Central memory CD4-positive, alpha-beta T cell (primary cell): Measurements from ENCODE around the gene DDX3X.
"Not testable (repeated sequence)": the region's sequence is repeated elsewhere in the genome, so short reads cannot be mapped to it uniquely, and the experiment has no call there.

ENCODE experiments used
- DNase-seq: peaks from one replicate; pipeline ENCODE4 v3.0.0; 2022

DDX3X gene

DNA sequence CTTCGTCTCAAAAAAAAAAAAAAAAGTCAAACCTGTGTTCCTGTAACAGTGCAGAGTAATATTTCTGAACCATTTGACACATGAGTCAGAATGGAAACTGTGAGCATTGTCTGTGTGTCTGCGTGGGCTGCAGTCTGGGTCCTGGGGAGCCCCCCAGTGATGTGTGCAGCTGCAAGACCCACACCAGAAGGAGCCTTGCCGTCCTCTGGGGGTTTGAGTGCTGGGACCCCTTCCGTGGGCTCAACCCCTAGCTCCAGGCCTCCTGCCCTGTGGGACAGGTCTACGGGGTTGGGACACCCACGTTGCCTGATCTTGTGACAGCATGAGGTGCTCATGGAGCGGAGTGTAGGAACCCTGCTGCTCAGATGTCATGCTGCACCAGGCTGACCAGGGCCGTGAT lies 43.7 kb downstream of the DDX3X start:
- no peak for DNase-seq

DNA sequence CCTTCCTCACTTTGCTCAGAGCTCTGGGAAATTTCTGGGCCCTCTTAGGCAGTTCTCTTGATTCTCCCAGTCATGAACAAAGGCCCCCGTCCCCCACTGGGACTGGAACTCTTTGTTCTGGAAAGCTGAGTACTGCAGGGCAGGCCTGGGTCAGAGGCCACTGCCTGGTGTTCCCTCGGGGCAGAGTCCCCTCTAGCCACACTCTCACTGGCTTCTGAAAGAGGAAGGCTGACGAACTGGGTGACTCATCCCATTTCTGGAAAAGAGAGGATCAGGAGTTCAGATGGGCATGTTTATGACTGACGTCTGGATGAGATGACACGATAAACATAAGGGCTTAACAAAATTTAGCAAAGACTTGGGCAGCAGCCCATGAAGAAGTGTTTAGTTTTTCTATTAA lies 47.7 kb downstream of the DDX3X start:
- DNase-seq: no peak

DNA sequence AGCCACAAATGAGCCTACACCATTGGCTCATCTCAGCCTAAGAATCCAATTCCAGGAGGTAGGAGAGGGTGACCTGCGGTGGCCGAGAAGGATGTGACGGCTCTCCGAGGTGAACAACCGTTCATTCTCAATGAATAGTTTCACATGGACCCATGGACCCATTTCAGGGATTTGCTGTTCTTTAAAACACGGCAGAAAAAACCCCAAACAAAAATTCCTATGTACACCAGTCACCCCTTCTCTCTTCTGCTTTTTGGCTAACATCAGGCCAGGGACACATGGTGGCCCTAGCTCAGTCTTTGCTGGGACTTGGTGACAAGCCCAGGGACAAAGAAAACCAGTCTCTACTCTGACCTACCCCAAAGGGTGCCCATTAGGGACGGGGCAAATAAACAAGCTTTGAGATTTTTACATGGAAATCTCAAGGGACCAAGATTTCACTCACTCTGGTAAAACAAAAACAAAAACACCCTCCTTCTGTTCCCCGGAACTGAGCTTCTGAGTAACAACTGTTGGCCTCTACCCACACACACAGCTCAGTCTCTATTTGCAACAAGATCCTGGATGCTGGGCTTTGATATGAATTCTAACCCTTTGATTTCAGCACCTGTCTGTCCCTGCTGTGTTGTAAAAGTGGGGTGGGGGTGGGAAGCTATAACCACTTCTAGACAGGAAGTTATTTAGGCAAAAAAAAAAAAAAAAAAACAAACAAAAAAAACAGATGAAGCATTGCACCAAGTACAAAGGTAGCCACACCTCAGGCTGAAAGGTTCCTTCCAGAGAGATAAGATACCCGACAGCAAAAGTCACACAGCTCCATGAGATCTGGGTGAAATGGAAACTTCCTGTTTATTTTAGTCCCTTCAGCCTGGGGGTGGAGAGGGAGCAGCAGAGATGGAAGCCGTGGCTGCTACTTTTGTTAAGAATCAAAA lies 49.0 kb downstream of the DDX3X start:
- DNase-seq: peak; percentile 45

DNA sequence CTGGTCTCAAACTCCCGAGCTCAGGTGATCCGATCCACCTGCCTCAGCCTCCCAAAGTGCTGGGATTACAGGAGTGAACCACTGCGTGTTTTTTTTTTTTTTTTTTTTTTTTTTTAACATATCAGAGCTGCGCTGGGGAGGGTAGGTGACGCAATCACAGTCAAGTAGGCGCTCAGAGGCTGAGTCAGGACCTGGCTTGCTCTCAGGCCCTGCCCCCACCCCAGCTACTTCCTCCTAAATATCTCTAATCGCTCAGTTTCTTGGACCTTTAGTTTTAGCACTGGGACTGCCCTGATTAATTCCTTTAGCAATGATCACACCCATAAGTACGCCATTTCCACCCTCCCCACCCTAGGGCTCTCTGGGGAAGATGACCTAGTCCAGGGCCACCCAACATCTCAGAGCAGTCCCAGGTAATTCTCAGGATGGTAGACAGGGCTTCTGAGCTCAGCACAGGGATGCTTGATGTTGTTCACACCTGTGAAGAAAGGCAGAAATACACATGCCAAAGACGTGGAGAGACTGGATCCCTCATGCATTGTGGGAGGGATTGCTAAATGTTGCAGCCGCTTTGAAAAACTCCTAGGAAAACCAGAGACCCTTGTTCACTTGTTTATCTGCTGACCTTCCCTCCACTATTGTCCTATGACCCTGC lies 50.2 kb downstream of the DDX3X start:
- peak; percentile 32 for DNase-seq

DNA sequence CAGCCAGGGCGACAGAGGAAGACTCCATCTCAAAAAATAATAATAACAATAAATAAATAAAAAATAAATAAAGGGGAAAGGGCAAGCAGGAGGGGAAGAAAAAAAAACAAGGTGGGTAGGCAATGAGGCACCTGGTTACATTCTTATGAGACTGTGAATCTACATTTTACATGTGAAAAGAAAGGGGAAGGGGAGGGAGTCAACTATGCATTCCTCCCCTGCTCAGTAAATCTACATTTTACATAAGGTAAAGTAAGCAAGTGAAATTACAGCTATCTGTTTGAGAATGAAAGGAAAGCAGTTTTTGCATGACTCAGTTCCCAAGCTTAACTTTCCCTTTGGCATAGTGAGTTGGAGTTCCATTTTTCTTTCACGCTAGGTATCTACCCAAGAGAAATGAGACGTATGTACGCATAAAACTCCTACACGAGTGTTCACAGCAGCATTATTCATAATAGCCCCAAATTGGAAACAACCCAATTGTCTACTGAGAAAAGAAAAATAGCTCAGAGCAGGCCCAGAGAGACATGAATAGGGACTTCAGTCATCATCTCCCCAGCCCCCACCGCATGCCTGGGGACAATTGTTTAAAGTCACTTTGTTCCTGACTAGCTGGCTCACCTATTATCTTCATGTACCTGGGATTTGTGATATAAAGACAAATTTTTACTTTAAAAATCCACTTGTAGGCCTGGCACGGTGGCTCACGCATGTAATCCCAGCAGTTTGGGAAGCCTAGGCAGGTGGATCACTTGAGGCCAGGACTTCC lies 52.4 kb downstream of the DDX3X start:
- no peak for DNase-seq

DNA sequence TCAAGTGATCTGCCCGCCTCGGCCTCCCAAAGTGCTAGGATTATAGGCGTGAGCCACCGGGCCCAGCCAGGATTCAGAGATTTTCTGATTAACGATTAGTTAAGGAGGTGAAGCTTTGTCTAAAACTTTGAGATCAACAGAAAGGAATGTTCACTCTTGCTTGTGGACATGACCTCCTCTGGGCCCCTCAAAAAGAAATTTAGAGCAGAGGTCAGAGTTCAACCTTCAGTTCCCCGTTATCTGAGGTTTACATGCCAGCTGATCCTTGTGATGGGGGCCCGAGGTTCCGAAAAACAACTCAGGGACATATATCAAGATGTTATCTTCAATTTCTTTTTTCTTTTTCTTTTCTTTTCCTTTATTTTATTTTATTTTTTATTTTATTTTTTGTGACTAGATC lies 54.6 kb downstream of the DDX3X start:
- DNase-seq: no peak

DNA sequence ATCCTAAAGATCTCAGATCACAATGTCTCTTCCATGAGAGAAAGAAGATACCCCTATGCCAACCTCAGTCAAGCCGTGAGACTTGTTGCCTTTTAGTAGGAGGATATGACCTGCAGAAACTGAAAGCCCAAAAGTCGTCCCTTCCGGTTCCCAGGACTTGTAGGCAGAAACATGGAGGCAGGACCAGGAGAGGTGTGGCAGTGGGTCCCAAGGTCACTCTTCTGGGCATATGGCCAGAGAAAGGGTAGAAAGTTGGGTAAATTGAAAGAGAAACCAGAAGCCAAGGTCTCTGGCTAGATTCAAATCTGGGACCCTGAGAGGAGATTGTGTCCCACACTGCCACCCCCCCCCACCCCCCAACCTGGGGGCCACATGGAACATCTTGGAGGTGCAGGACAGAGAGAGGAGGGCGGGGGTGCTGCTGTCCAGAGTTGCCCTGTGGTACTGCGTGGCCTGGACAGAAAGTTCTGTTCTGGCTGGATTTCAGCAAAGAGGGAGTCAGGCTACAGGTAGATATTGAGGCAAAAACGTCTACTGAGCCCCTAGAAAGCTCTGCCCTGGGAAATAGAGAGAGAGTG lies 55.4 kb downstream of the DDX3X start:
- no peak for DNase-seq

DNA sequence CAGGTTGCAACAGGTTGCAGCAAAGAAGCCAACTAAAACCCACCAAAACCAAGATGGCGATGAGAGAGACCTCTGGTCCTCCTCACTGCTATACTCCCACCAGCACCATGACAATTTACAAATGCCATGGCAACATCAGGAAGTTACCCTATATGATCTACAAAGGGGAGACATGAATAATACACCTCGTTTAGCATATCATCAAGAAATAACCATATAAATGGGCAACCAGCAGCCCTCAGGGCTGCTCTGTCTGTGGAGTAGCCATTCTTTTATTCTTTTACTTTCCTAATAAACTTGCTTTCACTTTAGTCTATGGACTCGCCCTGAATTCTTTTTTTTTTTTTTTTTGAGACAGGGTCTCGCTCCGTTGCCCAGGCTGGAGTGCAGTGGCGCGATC lies 56.6 kb downstream of the DDX3X start:
- not testable (repeated sequence) for DNase-seq

DNA sequence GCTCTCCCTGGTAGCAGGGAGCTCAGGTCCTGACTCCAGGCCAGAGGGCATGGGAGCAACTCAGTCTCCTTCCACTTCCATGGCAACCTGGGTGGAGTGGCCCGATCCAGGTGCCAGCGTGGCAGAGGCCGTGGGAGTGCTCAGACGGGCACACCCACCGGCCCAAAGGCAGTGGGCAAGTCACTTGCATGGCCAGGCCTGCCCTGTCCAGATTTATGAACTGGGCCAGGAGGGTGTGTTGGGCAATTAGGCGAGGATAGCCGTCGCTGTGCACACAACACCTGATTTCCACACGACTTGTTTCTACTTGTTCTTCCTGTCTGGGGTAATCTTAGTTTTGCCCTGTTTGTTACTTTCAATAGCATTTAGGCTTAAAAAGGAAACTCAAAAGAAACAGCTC lies 57.6 kb downstream of the DDX3X start:
- DNase-seq: no peak

DNA sequence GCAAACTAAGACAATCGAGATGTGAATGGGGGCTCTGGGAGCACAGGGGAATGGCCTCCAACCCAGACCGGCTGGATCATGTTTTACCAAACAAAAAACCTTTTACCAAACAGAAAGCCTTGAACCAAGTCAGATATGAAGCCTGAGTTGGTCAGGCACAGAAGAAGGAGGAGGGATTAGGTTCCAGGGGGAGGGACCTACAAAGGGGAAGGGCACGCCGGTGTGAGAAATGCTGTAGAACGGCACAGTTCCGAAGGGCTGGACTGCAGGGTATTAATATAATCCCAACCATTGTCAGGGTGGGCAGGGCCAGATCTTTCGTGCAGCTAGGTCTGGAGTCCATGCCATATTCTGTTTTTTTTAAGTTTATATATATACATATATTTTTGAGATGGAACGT lies 60.3 kb downstream of the DDX3X start:
- DNase-seq: no peak

DNA sequence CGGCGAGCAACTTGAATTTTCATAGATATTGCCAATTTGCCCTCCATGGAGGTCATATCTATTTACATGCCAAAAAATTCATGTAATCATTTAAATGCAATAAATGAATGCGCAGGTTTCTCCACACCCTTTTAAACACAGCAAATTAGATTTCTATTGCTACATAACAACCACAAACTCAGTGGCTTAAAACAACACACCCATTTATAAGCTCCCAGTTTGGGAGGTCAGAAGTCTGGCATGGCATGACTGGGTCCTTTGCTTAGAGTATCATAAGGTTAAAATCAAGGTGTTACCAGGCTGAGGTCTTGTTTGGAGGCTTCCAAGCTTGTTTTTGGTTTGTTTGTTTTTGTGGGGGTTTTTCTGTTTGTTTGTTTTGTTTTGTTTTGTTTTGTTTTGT lies 63.3 kb downstream of the DDX3X start:
- DNase-seq: no peak

DNA sequence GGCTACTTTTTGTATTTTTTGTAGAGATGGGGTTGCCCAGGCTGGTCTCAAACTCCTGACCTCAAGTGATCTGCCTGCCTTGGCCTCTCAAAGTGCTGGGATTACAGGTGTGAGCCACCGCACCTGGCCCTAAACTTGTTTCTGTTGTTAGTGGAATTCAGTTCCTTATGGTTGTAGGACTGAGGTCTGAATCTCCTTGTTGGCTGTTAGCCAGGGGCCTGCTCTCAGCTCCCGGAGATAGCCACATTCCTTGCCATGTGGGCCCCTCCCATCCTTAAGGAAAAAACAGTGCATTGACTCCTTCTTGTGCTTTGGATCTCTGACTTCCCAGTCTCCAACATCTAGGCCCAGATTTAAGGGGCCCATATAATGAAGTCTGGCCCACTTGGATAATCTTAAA lies 63.8 kb downstream of the DDX3X start:
- DNase-seq: no peak

DNA sequence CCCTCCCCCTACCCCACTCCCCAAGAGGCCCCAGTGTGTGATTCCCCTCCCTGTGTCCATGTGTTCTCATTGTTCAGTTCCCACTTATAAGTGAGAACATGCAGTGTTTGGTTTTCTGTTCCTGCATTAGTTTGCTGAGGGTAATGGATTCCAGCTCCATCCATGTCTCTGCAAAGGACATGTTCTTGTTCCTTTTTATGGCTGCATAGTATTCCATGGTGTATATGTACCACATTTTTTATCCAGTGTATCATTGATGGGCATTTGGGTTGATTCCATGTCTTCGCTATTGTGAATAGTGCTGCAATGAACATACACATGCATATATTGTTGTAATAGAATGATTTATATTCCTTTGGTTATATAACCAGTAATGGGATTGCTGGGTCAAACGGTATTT lies 68.6 kb downstream of the DDX3X start:
- not testable (repeated sequence) for DNase-seq

DNA sequence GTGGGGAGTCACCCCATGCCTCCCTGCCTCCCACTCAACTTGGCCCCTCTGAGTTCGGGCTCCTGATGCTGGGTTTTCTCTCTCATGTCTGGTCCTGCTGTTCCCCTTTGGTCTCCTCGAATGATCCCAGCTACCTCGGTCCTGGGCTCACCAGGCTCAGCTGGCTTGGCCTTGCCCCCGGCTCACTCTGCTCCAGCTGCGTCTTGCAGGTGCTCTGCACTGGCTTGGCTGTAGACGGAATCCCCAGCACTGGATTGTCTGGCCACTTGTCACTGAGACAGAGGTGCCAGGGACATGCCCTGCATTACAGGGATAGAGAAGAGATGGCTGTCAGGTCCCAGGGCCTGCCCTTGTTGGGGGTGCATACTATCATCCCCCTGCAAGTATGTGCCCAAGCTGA lies 71.6 kb downstream of the DDX3X start:
- no peak for DNase-seq

DNA sequence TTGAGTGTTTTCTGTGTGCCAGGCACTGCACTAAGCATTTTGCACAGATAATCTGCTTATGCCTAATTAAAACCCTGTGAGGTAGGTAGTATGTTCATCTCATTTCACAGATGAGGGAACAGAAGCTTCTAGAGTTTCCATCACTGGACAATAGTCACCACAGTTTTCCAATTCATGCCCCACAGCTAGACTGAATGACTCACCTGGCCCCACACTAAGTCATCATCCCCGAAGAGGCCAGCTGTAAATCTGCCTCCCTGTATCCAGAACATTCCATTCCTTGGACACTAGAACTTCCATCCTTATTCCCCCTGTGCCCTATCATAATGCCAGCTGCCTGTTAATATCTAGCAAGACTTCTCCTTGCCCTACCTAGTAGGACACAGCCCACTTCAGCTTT lies 72.2 kb downstream of the DDX3X start:
- no peak for DNase-seq

DNA sequence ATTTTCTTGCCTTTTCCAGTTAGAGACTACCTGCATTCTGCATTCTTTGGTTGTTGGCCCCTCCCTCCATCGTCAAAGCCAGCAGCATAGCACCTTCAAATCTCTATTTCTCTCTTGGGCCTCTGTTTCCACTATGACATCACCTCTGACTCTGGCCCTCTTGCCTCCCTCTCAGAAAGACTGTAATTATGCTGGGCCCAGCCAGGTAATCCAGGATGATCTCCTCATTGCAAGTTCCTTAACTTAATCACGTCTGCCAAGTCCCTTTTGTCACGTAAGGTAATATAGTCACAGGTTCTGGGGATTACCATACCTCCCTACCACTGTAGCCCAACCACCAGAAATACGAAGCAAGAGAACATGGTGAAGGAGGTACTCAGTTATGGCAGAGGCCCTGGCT lies 73.9 kb downstream of the DDX3X start:
- no peak for DNase-seq

DNA sequence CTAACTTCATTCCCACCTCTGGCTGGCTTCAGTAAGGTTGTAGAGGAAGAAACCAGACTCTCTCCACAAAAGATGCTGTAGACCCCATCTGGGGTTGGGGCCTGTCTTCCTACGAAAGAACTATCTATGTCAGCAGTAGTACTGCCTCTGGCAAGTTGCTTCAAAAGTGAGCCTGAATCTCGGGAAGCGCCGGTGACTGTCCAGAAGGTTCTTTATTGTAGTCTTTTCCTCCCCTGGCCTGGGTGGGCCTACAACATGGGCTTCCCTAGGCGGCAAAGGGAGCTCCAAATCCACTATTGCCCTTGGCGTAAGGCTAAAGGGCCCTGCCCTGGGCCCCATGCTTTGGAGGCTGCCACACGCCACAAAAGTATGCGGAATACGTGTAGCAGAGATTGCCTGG lies 74.6 kb downstream of the DDX3X start:
- no peak for DNase-seq

DNA sequence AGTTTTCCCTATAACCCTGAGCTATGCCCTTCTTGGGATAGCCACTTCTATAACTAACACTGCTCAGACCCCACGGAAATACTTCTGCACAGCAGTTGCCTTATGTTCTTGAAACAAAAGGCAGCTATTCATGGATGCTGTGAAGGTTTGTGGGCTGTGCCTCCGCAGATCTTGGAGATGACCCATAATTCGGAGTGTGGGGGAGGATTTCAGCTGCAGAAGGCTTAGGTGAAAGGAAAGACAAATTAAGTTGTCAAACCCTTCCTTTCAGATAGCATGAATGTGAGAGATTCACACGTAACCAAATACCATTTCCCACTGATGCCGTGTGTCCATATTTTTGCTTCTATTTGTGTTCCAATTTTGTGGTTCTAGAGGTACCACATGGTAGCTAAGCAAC lies 75.0 kb downstream of the DDX3X start:
- no peak for DNase-seq

DNA sequence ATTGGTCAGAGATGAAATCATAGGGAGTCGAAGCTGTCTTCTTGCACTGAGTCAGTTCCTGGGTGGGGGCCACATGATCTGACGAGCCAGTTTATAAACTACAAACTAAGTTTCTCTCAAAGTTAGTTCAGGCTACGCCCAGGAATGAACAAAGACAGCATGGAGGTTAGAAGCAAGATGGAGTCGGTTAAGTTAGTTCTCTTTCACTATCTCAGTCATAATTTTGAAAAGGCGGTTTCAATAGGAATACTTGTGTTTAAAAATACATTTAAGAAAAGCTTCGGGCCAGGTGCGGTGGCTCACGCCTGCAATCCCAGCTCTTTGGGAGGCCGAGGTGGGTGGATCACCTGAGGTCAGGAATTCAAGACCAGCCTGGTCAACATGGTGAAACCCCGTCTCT lies 77.3 kb downstream of the DDX3X start:
- not testable (repeated sequence) for DNase-seq

DNA sequence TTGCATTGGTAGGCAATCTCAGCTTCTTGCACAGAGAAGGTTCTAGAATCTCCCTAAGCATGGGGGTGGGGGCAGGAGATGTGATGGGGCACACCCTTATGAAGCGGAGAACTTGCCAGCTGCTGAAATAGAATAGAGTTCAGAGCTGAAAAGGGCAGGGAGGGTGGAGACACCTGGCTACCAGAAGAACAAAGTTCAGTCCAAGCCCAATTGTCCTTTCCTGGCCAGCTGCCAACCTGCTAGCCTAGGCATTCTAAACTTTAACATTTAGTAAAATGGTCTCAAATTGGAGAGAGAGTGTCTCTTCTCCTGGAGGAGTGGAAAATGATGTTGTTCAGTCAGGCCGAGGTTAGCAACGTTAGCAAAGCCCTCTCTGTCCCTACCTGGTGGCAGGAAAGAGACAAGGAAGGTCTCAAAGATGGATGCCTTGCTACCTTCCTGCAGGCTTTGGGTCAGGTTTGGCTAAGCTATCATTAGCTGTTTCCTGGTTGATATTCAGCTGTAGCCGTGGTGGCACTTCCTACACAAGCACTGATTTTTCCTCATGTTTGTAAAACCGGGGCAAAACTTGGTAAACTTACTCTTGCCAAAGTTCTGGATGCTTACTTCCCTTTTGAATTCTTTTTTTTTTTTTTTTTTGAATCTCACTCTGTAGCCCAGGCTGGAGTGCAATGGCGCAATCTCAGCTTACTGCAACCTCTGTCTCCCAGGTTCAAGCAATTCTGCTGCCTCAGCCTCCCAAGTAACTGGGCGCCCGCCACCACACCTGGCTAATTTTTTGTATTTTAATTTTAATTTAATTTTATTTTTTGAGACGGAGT lies 78.5 kb downstream of the DDX3X start:
- DNase-seq: no peak
